GM12874 (cell line): Measurements from ENCODE around the gene NSL1.

ENCODE experiments used
- TF ChIP-seq, protein P1 (sequence below): IDR thresholded peaks from 2 replicates; pipeline ENCODE4 v1.5.1; 2011; ENCODE audit warnings: low read depth, mild to moderate bottlenecking, control low read depth, low read length, moderate library complexity; ENCODE audit not compliant: insufficient read depth

NSL1 gene

DNA sequence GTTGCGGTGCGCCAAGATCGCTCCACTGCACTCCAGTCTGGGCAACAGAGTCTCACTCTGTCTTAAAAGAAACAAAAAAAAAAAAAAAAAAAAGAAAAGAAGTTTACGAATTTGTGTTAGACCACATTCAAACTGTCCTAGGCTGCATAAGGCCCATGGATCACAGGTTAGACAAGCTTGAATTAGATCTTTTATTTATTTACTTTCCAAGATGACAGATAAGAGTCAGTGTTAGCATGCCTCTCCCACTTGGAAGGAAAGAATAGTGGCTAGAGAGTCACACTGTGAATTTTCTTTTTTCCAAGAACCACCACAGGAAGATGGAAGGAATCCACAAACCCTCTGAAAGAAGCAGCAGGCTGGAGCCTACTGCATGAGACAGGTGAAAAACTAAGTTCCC, 29.3 kb downstream of the NSL1 start:
- TF ChIP-seq, protein P1, sequence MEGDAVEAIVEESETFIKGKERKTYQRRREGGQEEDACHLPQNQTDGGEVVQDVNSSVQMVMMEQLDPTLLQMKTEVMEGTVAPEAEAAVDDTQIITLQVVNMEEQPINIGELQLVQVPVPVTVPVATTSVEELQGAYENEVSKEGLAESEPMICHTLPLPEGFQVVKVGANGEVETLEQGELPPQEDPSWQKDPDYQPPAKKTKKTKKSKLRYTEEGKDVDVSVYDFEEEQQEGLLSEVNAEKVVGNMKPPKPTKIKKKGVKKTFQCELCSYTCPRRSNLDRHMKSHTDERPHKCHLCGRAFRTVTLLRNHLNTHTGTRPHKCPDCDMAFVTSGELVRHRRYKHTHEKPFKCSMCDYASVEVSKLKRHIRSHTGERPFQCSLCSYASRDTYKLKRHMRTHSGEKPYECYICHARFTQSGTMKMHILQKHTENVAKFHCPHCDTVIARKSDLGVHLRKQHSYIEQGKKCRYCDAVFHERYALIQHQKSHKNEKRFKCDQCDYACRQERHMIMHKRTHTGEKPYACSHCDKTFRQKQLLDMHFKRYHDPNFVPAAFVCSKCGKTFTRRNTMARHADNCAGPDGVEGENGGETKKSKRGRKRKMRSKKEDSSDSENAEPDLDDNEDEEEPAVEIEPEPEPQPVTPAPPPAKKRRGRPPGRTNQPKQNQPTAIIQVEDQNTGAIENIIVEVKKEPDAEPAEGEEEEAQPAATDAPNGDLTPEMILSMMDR = no peak

DNA sequence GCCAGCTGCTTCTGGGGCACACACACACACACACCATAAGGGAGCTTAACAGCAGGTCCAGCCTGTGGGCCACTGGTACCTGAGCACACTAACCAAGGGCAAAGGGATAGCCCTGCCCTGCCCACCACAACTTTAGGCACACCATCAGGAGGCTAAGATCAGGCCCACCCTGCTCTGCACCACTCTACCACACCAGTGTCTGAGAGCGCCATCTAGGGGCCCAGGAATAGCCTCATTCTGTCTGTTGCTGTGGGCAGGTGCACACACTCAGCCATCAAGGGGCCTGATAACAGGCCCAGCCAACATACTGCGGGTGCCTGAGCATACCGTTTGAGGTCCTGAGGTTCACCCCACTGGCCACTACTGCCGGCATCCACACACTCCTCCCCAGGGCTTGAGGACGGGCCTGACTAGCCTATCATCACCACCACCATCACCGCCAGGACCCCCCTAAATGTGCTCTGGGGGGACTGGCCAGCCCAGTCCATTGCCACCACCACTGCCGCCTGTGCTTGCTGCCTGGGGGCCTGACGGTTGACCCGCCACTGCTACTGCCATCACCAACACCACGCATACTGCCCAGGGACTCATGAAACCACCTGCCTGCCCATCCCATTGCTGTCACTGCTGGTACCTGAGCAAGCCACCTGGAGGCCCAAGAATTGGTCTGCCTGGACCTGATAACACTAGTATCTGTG, 31.3 kb downstream of the NSL1 start:
- TF ChIP-seq, protein P1 = peak; percentile 82

DNA sequence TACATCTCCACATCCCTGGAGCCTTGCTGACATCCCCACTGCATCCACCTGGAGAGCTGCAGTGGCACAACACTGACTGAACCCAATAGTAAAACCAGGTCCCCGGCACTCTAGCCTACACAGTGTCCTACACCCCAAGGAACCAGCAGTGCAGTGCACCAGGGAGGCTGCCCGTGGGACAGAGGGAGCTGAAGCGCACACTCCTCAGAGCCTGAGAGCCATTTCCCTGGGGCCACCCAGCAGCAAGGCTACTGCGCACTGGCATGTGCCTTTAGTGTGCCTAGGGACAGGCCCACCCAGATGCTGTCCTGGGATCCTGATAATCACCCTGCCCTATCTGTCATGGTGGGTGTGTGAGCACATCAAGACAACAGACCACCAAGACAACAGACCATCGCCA, 31.9 kb downstream of the NSL1 start:
- TF ChIP-seq, protein P1 = no peak

DNA sequence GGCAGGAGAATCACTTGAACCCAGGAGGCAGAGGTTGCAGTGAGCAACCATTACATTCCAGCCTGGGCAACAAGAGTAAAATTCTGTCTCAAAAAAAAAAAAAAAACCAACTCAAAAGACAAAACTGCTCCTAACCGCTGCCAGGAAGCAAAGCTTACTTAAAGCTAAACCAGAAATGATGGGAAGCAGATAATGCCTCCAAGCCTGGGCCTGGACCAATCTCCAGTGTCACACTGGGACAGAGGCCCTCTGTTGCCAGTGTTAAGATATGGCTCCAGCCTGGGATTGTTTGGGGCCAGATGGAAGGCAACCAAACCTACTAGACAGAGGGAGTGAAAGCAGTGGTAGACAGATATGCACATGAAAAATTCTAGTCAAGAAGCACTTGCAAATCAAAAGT, 36.9 kb downstream of the NSL1 start:
- TF ChIP-seq, protein P1 = no peak

DNA sequence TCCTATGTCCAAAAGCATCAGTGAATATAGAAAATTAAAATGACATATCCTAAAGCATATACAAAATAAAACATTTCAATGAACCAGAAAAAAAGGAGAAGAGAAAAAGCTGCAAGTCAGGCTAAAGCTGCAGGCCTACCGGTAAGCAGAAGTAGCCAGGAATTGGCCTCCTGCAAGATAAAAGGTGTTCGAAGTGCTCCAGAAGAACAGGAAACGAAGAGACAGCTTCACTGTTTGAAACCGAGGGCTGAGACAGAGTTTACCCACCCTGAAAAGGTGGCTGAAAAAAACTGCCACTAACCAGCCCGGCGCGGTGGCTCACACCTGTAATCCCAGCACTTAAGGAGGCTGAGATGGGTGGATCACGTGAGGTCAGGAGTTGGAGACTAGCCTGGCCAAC, 37.4 kb downstream of the NSL1 start:
- TF ChIP-seq, protein P1 = no peak

DNA sequence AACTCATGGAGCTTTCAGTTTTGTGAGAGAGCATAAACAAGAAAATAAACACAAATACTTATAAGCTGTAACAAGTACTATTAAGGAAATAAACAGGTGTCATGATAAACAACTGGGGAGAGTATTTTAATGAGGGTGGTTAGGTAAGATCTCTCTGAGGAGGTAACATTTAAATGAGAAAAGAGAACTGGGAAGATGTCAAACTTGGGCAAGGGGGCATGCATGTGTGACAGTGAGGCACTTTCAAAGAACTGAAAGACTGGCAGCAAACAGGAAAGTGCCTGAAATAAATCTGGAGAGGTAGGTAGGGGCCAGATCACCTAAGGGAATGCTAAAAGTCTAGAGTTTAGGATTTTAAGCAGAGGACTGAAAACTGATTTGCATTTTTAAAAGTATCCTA, 37.8 kb downstream of the NSL1 start:
- TF ChIP-seq, protein P1 = no peak

DNA sequence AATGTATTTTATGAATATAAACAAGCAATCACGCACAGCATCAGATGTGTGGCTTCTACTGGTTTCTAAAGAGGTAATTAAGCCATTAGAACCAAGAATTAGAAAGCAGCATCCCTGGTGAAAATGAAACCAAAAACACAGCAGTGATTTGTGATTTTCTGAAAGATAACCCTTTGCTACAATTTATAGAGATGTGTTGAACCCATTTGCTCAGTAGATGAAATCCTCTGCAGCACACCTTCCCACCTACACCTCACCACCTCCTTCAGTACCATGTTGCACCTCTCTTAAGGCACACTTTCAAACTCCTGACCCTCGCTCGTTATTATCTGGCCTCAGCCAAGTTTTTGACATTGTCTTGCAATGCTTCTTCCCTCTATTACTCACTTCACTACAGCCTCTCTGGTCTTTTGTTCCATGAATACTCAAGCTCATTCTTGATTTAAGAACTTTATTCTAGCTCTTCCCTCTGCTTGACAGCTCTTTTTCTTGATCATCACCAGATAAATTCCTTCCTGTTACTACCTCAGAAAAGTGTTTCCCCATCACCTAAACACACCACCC, 38.6 kb downstream of the NSL1 start:
- TF ChIP-seq, protein P1 = no peak
